Left lobe of liver (tissue), 1 donor: Measurements from ENCODE around the gene BDP1. TPM values are rescaled to one million over a fixed set of nuclear protein-coding genes. Genes with fewer than 3 reads are reported as not detected.

ENCODE experiments used
- total RNA-seq: library from RNA; stranded (reverse); gene quantifications from one replicate; pipeline ENCODE4 v1.2.1, GENCODE V29; 2021
- donor health status: DM: no; HTN: yes; CAD: no.

BDP1 gene
- total RNA-seq, 1 donor from 2014 or later = 8.2 TPM

Other genes starting within 250 kb of the BDP1 start
- 86.2 TPM for gene MCCC2, start 131.7 kb downstream of the BDP1 start, total RNA-seq